HG02588 (cell line): Measurements from ENCODE around the gene MYO15A.
"Not testable (repeated sequence)": the region's sequence is repeated elsewhere in the genome, so short reads cannot be mapped to it uniquely, and the experiment has no call there.

Experiments used
- ATAC-seq: cut with Tn5 transposase; IDR thresholded peaks from one replicate; pipeline ENCODE4 v1.9.1; 2021; ENCODE audit warnings: mild to moderate bottlenecking, moderate library complexity; ENCODE audit not compliant: unreplicated experiment

Gene MYO15A

DNA sequence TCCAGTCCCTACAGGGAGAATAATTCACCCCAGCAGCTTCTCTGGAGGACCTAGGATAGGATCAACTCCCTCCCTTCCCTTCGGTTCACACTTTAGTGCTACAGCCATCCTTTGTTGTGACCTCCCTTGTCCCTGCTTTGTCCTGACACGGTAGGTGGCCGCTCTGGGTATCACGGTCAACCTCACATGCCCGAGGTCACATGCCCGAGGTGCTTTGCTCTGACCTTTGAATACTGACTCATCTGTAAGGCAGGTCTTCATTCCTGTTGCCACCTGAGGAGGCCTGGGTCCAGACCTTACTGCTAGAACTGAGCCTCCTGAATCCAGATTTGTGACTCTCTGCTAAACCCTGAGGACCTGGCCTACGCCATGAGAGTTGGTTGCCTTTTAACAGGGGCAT is 94.8 kb downstream of the MYO15A start:
- ATAC-seq = no peak

DNA sequence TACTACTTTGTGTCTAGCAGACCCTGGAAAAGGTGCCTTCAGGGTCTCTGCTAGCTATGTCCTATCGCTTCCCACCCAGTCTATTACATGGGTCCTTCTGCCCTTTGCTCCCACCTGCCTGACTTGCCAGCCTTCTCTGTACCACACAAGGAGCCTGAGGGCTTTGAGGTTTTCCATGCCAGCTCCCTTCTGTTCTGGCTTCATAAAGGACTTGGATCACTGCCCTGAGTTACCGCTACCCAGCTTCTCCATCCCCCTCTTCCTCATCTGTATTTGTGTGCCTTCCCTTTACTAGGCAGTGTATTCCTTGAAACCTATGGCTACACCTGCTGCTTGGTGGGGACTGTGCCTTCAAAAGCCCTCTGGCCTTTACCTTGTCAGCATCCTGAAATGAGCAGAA is 97.3 kb downstream of the MYO15A start:
- ATAC-seq = no peak

- no peak for ATAC-seq
Observed at GRCh38 chr17:18206962-18207361, 98.4 kb downstream of the MYO15A start.

GRCh38 chr17:18208092-18208491 is 99.5 kb downstream of the MYO15A start:
- no peak for ATAC-seq

GRCh38 chr17:18213666-18214270 is 105.2 kb downstream of the MYO15A start:
- no peak for ATAC-seq

- ATAC-seq = not testable (repeated sequence)
Observed at GRCh38 chr17:18216906-18217305, 108.3 kb downstream of the MYO15A start.

- no peak for ATAC-seq
Observed at GRCh38 chr17:18217412-18218015, 109.0 kb downstream of the MYO15A start.

GRCh38 chr17:18218756-18219415 is 110.3 kb downstream of the MYO15A start:
- no peak for ATAC-seq

DNA sequence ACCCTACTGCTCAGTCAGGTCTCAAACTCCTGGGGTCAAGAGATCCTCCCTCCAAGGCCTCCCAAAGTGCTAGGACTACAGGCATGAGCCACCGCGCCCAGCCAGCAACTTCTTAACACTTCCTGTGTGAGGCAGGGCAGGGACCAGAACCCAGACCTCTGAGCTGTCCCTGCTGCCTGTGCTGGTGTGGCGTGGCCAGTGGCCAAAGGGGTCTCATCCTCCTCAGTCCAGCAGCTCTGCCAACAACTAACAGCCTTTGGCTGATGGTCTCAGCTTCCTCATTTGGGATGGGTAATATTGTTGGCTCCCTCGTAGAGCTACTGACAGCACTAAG is 115.5 kb downstream of the MYO15A start:
- ATAC-seq = no peak

DNA sequence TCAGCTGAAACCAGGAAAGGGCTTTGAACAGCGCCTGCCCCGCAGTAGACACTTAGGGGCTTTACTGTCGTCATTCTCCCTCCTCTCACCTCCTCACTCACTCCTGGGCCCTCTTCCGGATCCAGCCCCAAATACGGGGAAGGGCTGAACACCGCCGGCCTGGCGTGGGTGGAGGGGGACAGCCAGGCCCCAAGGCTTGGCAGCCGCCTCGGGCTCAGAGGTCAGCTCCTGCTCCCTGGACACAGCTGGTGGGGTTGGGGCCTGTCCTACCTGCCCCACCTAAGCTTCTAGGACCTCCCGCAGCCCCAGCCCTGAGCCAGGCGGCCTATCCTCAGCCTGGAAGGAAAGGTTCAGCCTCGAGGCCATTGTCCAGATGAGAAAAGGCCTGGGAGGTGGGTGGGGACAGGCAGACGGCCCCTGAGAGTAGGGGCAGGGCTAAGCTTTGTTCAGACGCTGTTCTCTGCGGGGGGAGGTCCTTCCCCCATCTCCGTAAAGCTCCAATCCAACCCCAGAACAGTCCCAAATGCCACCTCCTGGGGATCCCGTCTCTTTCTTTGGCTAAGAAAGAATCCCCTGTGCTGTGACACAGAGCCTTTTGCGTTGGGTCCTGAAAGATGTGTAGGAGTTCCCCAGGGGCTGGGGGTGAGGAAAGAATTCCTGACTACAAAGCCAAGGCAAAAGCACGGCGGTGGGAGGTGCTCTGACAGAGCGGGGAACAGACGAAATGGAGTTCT is 116.0 kb downstream of the MYO15A start:
- ATAC-seq = no peak

- peak; percentile 85 for ATAC-seq
Observed at GRCh38 chr17:18225121-18225641, 116.6 kb downstream of the MYO15A start, which contains the start of gene LLGL1. TSS of gene LLGL1 (plus strand) at chr17:18225635. CDS start at chr17:18225683, 48 bp downstream.

- ATAC-seq = peak; percentile 28
Observed at GRCh38 chr17:18225642-18226283, 117.2 kb downstream of the MYO15A start.

- no peak for ATAC-seq
Observed at GRCh38 chr17:18226284-18226945, 117.9 kb downstream of the MYO15A start.

DNA sequence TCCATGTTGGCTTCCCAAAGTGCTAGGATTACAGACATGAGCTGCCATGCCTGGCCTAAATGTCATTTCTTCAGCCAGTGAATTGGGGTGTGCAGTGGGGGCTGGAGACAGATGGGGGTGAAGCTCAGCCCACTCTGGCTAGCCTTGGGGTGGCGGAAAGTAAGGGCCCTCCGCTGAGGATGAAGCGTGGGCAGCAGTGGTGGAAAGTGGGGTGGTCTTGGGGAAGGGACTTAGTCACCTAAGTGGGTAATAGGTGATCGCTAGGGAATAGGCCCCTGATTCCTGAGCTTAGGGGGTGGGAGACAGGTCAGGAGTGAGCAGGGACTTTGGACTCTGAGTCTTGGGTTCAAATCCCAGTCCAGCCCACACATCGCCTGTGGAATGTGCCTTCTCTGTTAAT is 119.1 kb downstream of the MYO15A start:
- no peak for ATAC-seq

GRCh38 chr17:18228176-18228682 is 119.7 kb downstream of the MYO15A start:
- no peak for ATAC-seq

DNA sequence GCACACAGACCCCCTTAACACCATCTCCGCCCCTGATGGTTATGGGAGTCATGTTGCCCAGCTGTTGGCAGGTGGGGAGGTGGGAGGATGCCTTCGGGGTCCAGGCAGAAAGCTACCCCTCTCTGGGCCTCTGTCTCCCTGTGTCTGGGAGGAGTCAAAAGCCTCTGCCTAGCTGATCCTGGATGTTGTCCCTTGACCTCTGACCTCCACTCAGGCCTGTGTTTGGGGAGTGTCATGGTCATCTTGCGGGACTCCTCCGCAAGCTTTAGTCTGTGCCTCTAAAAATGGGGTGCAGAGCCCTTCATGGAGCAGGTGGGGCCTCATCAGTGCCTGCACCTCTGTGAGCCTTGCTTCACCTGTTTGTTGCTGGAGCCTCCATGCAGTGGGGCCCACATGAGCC is 120.7 kb downstream of the MYO15A start:
- no peak for ATAC-seq
